HepG2 (cell line): ENCODE data around the gene RPS25. TPM values are rescaled to one million over a fixed set of nuclear protein-coding genes. Genes with fewer than 3 reads are reported as not detected.

Experiments
- ARID5B ChIP-seq: IDR thresholded peaks from 2 replicates; pipeline ENCODE4 v1.4.0; 2020; ENCODE audit warnings: mild to moderate bottlenecking, missing genetic modification reagents
- ATRX ChIP-seq: sonication (generic); formaldehyde crosslinking; IDR thresholded peaks from 2 replicates; pipeline ENCODE4 v1.4.0; 2020; ENCODE audit warnings: missing genetic modification reagents, borderline replicate concordance
- BCL3 ChIP-seq: sonication (generic); formaldehyde crosslinking; IDR thresholded peaks from 2 replicates; pipeline ENCODE4 v1.5.1; 2020; ENCODE audit warnings: mild to moderate bottlenecking, missing genetic modification reagents, moderate library complexity
- BORCS8-MEF2B ChIP-seq: sonication (generic); formaldehyde crosslinking; IDR thresholded peaks from 2 replicates; pipeline ENCODE4 v1.8.0; 2022; ENCODE audit warnings: mild to moderate bottlenecking, missing genetic modification reagents
- CREB1 ChIP-seq, 2 experiments: fragments of 450-650 bp in 1 of 2; IDR thresholded peaks; 2 replicates each; pipeline ENCODE4 v1.6.1; 2016 to 2017; ENCODE audit warnings: control low read depth in 1 of 2, mild to moderate bottlenecking in 1 of 2, missing compliant biosample characterization in 1 of 2, missing genetic modification characterization in 1 of 2
- HMG20B ChIP-seq: conservative IDR thresholded peaks from 2 replicates; pipeline ENCODE4 v1.6.1; 2016; ENCODE audit warnings: missing genetic modification reagents, missing compliant biosample characterization
- HMGXB4 ChIP-seq, 2 experiments: sonication (generic) in 1 of 2; formaldehyde crosslinking in 1 of 2; IDR thresholded peaks; 2 replicates each; pipeline versions ENCODE4 v1.4.0 to v1.6.1; 2018 to 2020; ENCODE audit warnings: missing genetic modification reagents in 2 of 2, borderline replicate concordance in 1 of 2, low read depth in 1 of 2, mild to moderate bottlenecking in 1 of 2, missing biosample characterization in 1 of 2
- HOXA3 ChIP-seq: sonication (generic); formaldehyde crosslinking; IDR thresholded peaks from 2 replicates; pipeline ENCODE4 v1.5.0; 2020; ENCODE audit warnings: missing genetic modification reagents
- KDM2A ChIP-seq: sonication (generic); formaldehyde crosslinking; IDR thresholded peaks from 2 replicates; pipeline ENCODE4 v1.4.0; 2020; ENCODE audit warnings: low read depth, missing genetic modification reagents, borderline replicate concordance
- KLF9 ChIP-seq: IDR thresholded peaks from 2 replicates; pipeline ENCODE4 v1.6.1; 2016; ENCODE audit warnings: low read depth
- MLLT10 ChIP-seq: sonication (generic); formaldehyde crosslinking; IDR thresholded peaks from 2 replicates; pipeline ENCODE4 v1.4.0; 2020; ENCODE audit warnings: missing genetic modification reagents
- NFYC ChIP-seq: IDR thresholded peaks from 2 replicates; pipeline ENCODE4 v1.6.1; 2016; ENCODE audit warnings: missing genetic modification reagents, missing compliant biosample characterization
- NR0B2 ChIP-seq: sonication (generic); formaldehyde crosslinking; IDR thresholded peaks from 2 replicates; pipeline ENCODE4 v1.4.0; 2020; ENCODE audit warnings: mild to moderate bottlenecking, missing genetic modification reagents
- PLRG1 ChIP-seq: fragments of 450-650 bp; conservative IDR thresholded peaks from 2 replicates; pipeline ENCODE4 v1.6.1; 2016
- RFXAP ChIP-seq: sonication (generic); formaldehyde crosslinking; IDR thresholded peaks from 2 replicates; pipeline ENCODE4 v1.4.0; 2020; ENCODE audit warnings: missing genetic modification reagents, borderline replicate concordance
- U2AF1 ChIP-seq: fragments of 200-400 bp; formaldehyde crosslinking; optimal IDR thresholded peaks from 2 replicates; pipeline ENCODE3; 2017; ENCODE audit warnings: mild to moderate bottlenecking, low read depth, low read length
- ZBTB3 ChIP-seq: sonication (generic); formaldehyde crosslinking; IDR thresholded peaks from 2 replicates; pipeline ENCODE4 v1.4.0; 2020; ENCODE audit warnings: low read depth, mild to moderate bottlenecking, moderate library complexity, missing genetic modification reagents, borderline replicate concordance
- ZFX ChIP-seq: sonication (generic); formaldehyde crosslinking; IDR thresholded peaks from 2 replicates; pipeline ENCODE4 v1.4.0; 2020; ENCODE audit warnings: mild to moderate bottlenecking, low read depth, missing genetic modification reagents, moderate library complexity
- ZNF337 ChIP-seq: sonication (generic); formaldehyde crosslinking; IDR thresholded peaks from 2 replicates; pipeline ENCODE4 v1.5.1; 2020; ENCODE audit warnings: missing genetic modification reagents, low read depth, mild to moderate bottlenecking, borderline replicate concordance
- ZNF510 ChIP-seq: sonication (generic); formaldehyde crosslinking; IDR thresholded peaks from 2 replicates; pipeline ENCODE4 v1.4.0; 2020; ENCODE audit warnings: low read depth, mild to moderate bottlenecking, missing genetic modification reagents
- polyA plus RNA-seq, 8 experiments: library from polyadenylated mRNA; depleted of rRNA in 3 of 8; stranded (reverse) in 7 of 8; unstranded in 1 of 8; fragments of >200 nt; fragmentation: Illumina TruSeq in 4 of 8; extraction: Trizol in 4 of 8; gene quantifications; 2 replicates each; pipeline versions ENCODE4 v1.2.1 to v1.2.3, GENCODE V29; 2011 to 2016; ENCODE audit warnings: low read depth in 4 of 8, missing spikeins in 1 of 8, mixed read lengths in 1 of 8; ENCODE audit not compliant: insufficient read depth in 1 of 8
- total RNA-seq, 5 experiments: library from RNA; depleted of rRNA; stranded (reverse); fragments of >200 nt; fragmentation: Illumina TruSeq; extraction: Trizol; gene quantifications; 2 replicates each; pipeline ENCODE4 v1.2.3, GENCODE V29; 2016; ENCODE audit warnings: low read depth in 1 of 5

The RPS25 gene
- total and polyA plus RNA-seq, 2 of the 13 experiments (the other 11 are each of a cell fraction or from before 2014, with no cell fraction given), result 839 to 1,415 TPM

- peak; percentile 59 for TF ChIP-seq BORCS8-MEF2B (CRISPR knock-in tag)
- 0 out of 2 replicates have a peak, but pooled peaks have one; percentile 34 for TF ChIP-seq BCL3 (CRISPR knock-in tag)
- peak; percentile 70; the same call in 1 of the 2 replicates for TF ChIP-seq RFXAP (CRISPR knock-in tag)
- peak; percentile 30; the same call in 1 of the 2 replicates for TF ChIP-seq HMG20B
- TF ChIP-seq NR0B2 (CRISPR knock-in tag), result no peak
- TF ChIP-seq ARID5B, result peak; percentile 31; the same call in 1 of the 2 replicates
- peak; percentile 15; the same call in 1 of the 2 replicates for TF ChIP-seq KDM2A (CRISPR knock-in tag)
- peak; percentile 85 for TF ChIP-seq NFYC (CRISPR knock-in tag)
- no peak for TF ChIP-seq PLRG1
- no peak for TF ChIP-seq MLLT10 (CRISPR knock-in tag)
- no peak for TF ChIP-seq ZBTB3 (CRISPR knock-in tag)
- TF ChIP-seq ZNF337, result 0 out of 2 replicates have a peak, but pooled peaks have one; percentile 15
- TF ChIP-seq HOXA3, result peak; percentile 79
- no peak; the same call in 1 of the 2 replicates for TF ChIP-seq KLF9
- no peak for TF ChIP-seq ZNF510
- peak; percentile 81 for TF ChIP-seq ZFX (CRISPR knock-in tag)
- peak; percentile 50 for TF ChIP-seq U2AF1
- no peak for TF ChIP-seq ATRX
- TF ChIP-seq CREB1 (IDR thresholded peaks at IDR 0.05), result peak; percentile 91
- peak; percentile 88 for TF ChIP-seq CREB1 (CRISPR knock-in tag; IDR thresholded peaks at IDR 0.05)
- 0 out of 4 replicates have a peak, but pooled peaks of 1 of the 2 experiments have one; percentile 42 for TF ChIP-seq HMGXB4 (CRISPR knock-in tag; IDR thresholded peaks at IDR 0.05; ENCODE audit: borderline replicate concordance in 1 of 2, low read depth in 1 of 2)
These were observed 39.0 kb upstream of the RPS25 start, which contains the start of gene HYOU1 (continued) for GRCh38 chr11:119057000-119057769.
